Measurements from ENCODE around the gene AMELX.

DNA sequence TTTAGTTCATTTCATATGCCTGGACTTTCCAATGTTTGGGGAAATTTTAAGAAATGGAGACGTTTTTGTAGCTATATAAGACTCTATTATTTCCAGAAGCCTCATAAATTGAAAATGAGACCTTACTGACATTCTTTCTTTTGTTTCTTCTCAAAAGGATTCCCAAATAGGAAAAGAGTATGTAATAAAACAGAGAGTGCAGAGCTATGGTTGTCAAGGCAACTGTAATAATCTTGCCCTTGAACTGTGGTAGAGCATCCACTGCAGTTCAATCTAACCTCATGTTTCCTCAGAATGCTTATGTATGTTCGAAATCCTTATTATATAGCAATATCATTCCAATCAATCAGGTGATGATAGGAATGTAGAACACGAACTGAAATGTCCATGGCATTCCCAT, 54.1 kb downstream of the AMELX start:
- TF ChIP-seq CREB5 (CRISPR knock-in tag; IDR thresholded peaks at IDR 0.05; ENCODE audit: low read depth), result no peak
- no peak for TF ChIP-seq ARNTL (CRISPR knock-in tag; IDR thresholded peaks at IDR 0.05; ENCODE audit: borderline replicate concordance, low read depth)
